Activated CD4-positive, alpha-beta T cell treated with anti-CD3 and anti-CD28 coated beads, Interleukin-2, amount 50 U/mL, for 24 hours (primary cell): ENCODE results near the gene UGT1A5.
"Not testable (repeated sequence)": the region's sequence is repeated elsewhere in the genome, so short reads cannot be mapped to it uniquely, and the experiment has no call there.

ENCODE experiments used
- DNase-seq, 2 donors: peaks; one replicate each; pipeline ENCODE4 v3.0.0-alpha.2; 2020; ENCODE audit warnings: low read depth in 1 of 2, low spot score in 1 of 2

The UGT1A5 gene

DNA sequence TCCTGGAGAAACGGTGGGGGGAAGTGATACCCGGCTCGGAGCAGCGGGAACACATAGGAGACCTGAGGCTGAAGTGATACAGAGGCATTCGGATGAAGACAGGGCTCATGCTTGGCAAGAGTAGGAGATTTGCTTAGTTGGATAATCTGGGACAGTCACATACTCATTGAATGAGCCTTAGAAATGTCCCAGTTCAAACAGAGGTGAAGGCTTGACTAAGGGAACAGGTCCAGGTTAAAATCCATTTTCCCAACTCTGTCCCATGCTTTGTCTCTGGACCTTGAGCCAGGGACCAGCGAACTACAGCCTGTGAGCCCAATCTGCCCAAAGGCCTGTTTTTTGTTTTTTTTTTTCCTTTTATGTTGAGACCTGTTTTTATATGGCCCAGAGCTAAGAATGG lies 18.7 kb upstream of the UGT1A5 start:
- DNase-seq = no peak

DNA sequence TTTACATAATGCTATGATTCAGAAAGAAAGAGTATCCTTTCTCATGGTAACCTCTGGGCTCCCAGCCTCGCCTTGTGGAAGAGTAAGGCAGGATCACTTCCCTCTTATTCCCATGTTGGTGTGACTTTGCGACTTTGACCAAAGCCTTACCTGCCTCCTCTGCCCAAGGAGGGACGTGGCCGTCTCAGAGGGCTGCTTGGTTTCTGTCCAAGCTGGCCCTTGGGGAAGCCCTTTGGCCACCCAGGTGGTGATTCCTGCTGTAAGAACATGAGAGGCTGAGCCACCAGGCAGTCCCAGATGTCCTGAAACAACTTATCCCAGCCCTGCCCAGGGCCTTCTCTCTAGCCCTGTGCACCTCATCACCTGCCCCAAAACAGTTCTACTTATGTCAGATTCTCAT lies 14.0 kb upstream of the UGT1A5 start:
- no peak for DNase-seq

DNA sequence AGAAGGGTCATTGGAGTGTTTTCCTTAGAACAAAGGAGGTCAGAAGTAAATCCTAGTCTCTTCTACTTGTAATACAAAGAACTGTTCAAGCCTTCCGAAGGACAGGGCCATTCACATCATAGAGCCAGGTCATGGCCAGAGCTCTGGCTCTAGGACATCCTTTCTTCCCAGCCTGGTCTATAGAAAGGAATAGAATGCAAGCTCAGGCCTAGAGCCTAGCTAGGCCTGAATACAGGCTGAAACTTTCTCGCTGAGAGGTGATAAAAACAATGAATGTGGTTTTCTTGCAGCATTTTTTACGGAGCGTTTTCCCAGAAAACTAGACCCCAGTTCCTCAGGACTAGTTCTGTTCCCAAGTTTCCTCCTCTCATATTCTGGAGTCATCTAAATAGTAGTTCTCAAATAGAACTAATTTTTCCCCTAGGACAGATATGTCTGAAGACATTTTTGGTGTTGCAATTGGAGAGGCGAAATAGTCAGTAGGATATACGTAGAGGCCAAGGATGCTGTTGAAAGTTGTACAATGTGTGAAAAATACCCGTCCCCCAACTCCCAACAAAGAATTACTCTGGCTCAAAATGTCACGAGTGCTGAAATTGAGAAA lies 13.2 kb upstream of the UGT1A5 start:
- DNase-seq = no peak

DNA sequence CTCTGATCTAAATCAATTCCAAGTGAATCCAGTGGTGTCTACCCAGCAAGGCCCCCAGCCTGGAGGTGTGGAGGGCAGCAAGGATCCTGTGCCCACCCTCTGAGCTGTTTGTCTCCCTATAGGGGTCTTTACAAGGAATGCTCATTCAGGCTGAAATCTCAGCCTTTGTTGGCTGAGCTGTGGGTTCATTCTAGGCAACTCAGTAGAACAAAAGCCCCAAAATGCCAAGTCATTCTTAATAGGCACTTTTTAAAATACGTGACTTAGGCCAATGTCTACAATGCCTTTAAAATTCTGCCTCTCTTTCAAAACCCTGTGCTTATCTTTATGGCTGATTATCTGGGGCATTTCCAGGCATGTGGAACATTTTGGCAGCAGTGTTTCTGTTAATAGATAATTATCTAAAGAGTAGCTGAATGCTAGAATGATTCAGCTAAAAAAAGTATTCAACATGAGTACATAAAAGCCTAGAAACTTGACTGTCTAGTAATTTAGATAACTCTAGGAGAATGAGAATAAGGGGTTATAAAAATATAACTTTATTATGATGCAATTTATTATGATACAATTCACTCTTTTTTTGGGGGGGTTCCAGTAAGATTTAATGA lies 12.6 kb upstream of the UGT1A5 start:
- DNase-seq = no peak

DNA sequence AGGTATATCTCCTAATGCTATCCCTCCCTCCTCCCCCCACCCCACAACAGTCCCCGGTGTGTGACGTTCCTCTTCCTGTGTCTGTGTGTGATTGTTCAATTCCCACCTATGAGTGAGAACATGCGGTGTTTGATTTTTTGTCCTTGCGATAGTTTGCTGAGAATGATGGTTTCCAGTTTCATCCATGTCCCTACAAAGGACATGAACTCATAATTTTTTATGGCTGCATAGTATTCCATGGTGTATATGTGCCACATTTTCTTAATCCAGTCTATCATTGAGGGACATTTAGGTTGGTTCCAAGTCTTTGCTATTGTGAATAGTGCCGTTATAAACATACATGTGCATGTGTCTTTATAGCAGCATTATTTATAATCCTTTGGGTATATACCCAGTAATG lies 11.9 kb upstream of the UGT1A5 start:
- not testable (repeated sequence) for DNase-seq

DNA sequence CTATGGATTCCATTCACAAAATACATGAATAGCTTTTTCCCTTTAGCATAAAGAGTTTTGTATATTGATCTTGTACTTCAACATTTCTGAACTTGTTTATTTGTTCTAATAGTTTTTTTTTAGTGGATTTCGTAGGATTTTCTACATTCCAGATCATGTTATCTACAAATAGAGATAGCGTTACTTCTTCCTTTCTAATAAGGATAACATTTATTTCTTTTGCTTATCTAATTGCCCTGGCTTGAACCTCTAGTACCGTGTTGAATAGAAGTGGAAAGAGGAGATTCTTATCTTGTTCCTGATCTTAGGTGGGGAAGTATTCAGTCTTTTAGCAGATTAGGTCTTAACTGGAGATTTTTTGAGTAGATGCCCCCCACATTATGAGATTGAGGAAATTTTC lies 10.5 kb upstream of the UGT1A5 start:
- no peak for DNase-seq

DNA sequence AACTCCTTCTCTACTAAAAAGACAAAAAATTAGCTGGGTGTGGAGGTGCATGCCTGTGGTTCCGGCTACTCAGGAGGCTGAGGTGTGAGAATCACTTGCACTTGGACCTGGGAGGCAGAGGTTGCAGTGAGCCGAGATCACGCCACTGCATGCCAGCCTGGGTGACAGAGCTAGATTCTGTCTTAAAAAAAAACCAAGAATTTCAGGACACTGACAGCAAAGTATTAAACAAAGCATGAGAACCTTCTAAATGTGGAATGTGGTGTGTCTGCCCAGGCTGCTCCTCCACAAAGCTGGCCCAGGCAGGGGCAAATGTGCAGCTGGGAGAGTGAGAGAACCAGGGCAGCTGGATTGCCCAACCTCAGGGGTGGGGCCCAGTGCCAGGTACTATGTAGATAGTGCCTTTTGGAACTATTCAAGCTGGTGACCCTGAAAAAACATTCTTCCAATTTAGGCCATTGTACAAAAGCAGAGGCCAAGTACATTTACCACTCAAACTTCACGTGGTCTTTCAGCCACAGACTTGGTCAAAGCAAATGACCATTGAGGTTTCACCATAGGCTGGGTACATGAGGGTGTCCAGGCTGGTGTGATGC lies 6.7 kb upstream of the UGT1A5 start:
- no peak for DNase-seq

DNA sequence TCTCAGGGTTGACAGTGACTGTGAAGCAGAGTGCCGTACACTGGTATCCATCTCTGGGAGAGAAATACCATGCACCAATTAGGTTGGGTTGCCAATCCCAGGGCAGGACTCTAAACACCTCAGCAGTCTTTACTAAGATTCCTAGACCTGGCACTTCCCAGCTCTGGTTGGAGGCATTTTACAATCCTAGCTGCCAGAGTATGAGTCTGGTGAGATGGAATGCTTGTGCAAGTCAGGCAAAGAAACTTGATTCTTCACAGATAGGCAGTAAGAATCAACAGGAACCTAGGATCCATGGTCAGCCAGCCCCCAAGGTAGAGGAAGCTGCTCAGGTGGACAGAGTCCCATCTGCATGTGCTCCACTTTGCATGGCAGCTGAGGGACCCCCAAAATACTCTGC lies 6.0 kb upstream of the UGT1A5 start:
- no peak for DNase-seq

DNA sequence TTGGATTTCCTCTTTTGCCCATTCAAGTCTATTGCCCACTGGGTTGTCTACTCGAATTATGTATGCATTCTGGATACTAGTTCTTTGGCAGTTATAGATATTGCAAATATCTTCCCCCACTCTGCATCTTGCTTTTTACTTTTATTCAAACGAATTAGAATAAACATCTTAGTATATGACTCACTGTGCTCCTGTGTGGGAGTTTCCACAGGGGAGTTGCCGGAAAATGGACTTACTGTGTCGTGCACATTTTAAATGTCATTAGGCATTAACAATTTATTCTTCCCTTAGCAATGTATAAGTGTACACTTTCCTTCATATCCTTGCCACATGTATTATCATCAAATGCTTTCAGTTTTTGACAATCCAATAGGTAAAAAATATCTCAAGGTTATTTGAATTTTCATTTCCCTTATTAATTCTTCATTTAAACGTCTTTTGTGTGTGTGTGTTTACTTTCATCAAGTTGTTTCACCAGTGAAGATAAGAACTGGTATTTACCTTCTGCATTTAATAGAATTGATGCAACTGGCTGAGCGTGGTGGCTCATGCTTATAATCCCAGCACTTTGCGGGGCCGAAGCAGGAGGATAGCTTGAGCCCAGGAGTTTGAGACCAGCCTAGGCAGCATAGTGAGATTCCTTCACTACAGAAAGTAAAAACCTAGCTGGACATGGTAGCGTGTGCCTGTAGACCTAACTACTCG lies 4.6 kb upstream of the UGT1A5 start:
- no peak for DNase-seq

DNA sequence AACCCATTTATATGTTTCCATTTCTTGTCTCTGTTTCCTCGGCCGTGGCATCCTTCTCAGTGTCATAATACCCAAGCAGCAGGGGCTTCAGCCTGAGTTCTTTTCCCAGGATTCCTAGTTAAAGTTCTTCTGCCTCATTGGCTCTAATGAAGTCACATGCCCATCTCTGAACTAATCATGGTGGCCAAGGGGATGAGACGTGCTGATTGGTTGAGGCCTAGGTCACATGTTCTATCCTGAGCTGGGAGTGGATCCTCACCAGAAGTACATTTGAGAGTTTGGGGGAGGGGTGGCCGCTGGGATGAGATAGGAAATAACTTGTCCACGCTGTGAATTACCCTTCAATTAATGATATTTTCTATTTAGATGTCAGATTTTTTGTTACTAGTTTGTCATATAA lies 3.8 kb upstream of the UGT1A5 start:
- DNase-seq = no peak

DNA sequence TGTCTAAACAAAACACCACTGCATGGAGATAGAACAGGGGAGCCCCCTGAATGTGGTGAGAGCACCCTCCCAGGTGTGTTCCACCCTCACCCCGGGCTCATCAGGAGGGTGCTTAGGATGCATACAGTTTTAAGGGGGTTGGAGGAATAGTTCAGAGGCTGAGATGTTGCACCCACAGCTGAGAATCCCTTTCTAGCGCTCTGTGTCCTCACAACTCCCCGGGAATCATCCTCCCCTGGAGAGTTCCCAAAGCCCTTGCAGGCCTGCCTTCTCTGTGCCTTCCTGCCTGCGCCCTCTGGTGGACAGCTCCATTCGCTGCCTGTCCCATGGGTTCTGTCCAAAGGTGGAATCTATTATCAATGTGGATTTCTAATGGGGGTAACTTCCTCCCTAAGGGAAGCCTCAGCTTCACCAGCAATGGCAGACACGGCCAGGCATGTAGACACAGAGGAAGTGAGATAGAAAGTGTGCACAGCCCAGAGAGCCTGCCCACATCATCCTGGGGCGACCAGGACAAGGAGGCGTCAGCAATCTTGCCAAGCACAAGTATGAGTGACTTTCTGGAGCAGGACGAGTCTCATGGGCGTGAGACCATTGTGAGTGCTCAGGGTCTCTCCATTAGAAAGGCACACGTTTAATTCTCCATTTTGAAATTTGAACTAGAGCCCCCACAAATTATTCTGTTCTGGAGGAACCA lies 1.2 kb upstream of the UGT1A5 start:
- peak; percentile 39 to 54 for DNase-seq

DNA sequence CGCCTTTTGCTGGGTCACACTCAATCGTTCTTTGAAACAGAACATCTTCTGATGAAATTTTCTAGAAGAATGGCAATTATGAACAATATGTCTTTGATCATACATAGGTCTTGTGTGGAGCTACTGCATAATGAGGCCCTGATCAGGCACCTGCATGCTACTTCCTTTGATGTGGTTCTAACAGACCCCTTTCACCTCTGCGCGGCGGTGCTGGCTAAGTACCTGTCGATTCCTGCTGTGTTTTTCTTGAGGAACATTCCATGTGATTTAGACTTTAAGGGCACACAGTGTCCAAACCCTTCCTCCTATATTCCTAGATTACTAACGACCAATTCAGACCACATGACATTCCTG lies 532 bp downstream of the UGT1A5 start:
- DNase-seq = no peak

DNA sequence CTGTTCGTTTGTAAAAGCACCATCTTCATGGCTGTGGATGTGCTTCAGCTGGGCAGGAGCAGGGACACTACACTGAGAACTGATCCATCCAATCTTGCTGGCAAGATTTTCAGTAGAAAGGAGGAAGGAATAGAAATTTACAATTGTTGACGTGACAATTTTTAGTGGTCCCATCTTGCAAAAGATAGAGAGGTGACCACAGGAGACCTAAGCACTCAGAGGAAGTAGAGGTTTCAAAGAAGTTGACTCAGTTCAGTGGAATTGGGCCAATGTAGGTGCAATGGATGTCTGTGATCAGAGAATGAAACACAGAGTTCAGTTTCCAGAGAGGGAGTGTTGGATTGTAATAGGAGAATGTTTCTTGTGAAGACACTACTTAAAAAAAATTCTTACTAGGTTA lies 1.4 kb downstream of the UGT1A5 start:
- DNase-seq = no peak

DNA sequence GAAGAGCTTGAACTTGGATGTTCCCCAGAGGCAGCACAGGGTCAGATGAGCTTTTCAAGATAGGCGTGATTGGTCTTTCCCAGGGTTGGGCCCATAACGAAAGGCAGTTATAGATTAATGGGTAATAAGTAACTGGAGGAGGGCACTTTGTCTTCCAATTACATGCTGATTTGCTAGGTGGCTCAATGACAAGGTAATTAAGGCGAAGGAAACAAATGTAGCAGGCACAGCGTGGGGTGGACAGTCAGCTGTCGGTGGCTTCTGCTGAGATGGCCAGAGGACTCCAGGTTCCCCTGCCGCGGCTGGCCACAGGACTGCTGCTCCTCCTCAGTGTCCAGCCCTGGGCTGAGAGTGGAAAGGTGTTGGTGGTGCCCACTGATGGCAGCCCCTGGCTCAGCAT lies 5.8 kb downstream of the UGT1A5 start, which contains the start of gene UGT1A4:
Gene UGT1A4, plus strand, starts transcription at position 185 of the 400 bp plus-strand sequence. Its CDS starts 85 bp downstream, at position 270.
- DNase-seq = no peak

DNA sequence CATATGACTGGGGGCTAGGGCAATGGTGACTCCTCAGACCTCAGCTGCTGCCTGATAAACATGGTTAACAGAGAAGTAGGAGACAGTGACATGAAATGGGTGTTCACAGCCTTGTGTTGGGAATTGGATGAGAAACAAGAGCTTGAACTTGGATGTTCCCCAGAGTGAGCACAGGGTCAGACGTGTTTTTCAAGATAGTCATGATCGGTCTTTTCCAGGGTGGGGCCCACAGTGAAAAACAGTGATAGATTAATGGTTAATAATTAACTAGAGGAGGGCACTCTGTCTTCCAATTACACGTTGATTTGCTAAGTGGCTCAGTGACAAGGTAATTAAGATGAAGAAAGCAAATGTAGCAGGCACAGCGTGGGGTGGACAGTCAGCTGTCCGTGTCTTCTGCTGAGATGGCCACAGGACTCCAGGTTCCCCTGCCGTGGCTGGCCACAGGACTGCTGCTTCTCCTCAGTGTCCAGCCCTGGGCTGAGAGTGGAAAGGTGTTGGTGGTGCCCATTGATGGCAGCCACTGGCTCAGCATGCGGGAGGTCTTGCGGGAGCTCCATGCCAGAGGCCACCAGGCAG lies 16.1 kb downstream of the UGT1A5 start, which contains the start of gene UGT1A3:
Gene UGT1A3, plus strand, starts transcription at position 320 of the 579 bp plus-strand sequence. Its CDS starts 85 bp downstream, at position 405.
- DNase-seq = no peak

DNA sequence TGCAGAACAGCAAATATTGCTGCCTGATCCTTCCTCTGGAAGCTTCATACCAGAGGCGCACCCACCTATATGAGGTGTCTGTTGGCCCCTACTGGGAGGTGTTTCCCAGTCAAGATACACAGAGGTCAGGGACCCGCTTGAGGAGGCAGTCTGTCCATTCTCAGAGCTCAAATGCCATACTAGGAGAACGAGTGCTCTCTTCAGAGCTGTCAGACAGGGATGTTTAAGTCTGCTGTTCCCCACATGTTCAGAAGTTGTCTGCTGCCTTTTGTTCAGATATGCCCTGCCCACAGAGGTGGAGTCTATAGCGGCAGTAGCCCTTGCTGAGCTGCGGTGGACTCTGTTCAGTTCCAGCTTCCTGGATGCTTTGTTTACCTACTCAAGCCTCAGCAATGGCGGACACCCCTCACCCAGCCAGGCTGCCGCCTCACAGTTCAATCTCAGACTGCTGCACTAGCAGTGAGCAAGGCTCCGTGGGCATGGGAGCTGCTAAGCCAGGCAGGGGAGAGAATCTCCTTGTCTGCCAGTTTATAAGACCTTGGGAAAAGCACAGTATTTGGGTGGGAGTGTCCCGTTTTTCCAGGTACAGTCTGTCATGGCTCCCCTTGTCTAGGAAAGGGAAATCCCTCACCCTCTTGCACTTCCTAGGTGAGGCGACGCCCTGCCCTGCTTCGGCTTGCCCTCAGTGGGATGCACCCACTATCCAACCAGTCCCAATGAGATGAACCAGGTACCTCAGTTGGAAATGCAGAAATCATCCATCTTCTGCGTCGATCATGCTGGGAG lies 24.4 kb downstream of the UGT1A5 start:
- not testable (repeated sequence) for DNase-seq

DNA sequence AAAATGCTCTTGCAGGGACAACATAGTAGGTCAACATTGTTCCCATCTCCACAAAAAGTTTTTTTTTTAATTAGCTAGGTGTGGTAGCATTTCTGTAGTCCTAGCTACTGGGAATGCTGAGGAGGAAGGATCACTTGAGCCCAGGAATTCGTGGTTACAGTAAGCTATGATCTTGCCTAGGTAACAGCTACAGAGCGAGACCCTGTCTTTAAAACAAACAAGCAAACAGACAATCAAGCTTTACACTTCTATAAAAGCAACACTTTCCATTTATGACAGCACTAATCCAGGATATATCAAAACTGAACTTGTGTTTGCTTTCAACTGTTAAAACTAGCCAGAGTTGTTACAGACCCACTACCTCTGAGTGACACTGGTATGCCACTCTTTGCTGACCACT lies 28.2 kb downstream of the UGT1A5 start:
- DNase-seq = no peak

DNA sequence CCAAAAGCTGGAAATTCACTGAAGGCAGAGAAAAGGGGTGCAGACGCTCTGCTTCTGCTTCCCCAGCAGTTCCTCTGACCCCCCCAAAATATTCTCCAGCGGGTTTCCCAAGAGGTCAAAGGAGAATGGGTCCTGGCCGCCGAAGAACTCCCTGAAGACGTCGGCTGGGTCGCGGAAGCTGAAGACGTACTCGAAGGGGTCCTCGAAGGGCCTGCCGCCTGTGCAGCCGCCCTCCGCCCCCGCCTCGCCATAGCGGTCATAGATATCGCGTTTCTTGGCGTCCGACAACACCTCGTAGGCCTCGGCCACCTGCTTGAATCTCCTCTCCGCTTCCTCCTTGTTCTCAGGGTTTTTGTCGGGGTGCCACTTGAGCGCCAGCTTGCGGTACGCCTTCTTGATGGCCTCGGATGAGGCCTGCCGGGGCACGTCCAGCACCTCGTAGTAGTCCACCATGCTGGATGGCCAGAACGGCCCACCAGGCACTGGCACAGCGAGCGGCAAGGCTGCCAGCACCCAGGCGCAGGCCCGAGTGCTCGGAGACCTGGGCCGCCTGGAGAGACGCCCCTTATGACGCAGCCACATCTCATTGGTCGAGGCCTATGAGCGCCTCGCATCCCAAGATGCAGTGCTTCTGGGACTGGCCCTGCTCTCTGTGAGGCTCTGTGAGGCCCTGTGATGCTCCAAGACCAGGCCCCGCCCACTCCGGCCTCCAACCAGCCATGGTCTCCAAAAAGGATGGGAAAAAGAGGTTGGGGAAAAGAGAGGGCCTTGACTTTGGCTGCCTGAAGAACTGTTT lies 31.0 kb downstream of the UGT1A5 start:
- DNase-seq = no peak

DNA sequence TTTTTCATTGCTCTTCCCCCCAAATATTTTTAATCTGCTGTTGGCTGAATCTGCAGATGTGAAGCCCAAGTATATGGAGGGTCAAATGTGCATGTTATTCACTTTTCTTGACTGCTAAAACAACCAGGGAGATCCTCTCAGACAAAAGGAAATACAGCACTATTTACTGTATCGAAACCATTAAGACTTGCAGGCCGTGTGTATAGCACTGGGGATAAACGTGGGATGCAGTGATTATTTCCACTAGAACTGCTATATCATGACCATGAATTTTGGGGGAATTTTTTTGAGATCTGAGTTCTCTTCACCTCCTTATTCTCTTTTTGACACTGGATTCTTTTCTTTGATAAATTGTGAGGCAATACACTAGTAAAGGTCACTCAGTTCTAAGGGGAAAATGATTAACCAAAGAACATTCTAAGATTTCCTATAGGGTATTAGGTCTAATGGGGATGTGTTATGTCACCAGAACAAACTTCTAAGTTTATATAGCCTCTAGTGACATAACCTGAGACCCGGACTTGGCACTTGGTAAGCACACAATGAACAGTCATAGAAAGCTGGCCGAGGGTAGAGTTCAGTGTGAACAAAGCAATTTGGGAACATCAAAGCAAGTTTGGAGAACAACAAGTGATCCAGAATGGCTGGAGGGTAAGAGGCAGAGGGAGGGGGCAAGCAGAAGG lies 32.5 kb downstream of the UGT1A5 start:
- DNase-seq = no peak
